HG02852 (cell line): ENCODE data around the gene CYP3A7.
"Not testable (repeated sequence)": the region's sequence is repeated elsewhere in the genome, so short reads cannot be mapped to it uniquely, and the experiment has no call there.

Source experiments
- ATAC-seq: cut with Tn5 transposase; IDR thresholded peaks from one replicate; pipeline ENCODE4 v1.9.1; 2021; ENCODE audit warnings: mild to moderate bottlenecking, moderate library complexity; ENCODE audit not compliant: unreplicated experiment

The CYP3A7 gene

DNA sequence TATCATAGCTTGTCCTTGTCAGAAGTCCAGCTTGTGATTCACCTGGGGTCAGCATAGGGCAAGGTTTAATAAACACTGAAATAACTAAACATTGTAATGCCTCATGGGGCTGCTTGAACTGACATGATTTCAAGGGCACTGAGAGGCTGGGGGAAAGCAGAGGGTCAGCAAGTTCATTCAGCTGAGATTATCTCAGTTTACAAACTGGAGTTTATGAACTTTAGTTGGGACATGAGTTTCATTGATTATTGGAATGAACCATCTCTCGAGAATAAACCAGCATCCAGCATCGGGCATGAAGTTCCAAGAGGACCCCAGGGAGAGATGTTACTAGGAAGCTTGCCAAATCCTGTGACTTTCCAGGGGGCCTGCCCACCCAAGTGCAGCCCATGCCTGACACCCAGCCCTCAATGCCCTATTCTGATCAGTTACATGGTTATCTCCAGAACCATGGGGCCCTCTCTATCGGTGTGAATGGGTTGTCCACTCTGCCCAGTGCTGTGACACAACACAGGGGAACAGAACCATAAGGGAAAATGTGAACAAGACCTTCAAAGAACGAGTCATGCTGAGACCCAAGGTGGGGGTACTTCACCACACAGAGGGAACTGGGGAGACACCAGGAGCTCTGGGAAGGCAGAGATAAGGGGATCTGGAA is 7.9 kb upstream of the CYP3A7 start:
- no peak for ATAC-seq

DNA sequence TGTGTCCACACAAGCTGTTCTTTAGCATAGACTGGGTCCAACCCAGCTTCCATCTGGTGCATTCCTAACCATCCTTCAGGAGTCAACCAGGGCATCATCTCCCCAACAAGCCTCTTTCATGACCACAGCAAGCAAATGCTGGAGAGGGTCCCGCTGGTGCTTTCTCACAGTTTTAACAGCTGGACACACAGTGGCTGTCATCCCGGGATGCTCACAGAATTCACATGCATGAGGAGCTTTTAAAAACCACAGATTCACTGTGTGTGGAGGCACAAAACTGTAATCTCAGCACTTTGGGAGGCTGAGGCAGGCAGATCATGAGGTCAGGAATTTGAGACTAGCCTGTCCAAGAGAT is 6.4 kb upstream of the CYP3A7 start:
- ATAC-seq = no peak

DNA sequence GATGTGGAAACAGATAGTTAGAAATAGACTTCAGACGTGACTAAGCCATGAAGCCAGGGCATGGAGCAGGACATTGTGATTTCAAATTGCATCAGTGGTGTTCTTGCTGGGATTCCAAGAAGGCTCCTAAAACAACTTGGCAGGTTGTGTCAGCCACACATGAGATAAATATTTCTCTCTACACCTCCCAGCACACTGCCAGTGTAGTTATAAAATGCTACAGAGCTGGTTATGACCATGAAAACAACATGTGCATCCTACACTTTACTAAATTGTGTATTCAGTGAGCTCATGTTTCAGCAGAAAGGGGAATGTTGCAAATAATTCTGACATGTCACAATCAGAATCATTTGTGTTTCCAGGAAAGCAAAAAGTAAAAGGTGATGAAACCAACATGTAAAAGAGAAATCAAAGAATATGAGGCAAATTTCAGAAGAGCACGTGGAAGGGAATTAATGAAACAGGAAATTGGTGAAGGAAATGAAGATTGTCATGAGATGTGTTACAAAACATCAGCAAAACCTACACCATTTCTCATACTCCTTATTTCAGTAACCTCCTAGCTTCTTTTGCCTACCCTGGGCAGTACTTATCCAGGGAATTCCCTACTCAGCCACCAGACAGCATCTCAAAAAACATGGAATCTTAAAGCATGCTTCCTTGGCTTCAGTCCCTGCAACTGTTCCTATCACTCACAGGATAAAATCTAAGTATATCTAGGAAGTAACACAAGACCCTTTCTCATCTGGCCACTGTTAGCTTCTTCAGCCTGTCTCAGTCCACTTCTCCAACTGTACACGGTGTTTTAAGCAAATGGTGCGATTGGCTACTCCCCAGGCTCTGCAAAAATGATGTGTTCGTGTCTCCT is 5.8 kb upstream of the CYP3A7 start:
- no peak for ATAC-seq

DNA sequence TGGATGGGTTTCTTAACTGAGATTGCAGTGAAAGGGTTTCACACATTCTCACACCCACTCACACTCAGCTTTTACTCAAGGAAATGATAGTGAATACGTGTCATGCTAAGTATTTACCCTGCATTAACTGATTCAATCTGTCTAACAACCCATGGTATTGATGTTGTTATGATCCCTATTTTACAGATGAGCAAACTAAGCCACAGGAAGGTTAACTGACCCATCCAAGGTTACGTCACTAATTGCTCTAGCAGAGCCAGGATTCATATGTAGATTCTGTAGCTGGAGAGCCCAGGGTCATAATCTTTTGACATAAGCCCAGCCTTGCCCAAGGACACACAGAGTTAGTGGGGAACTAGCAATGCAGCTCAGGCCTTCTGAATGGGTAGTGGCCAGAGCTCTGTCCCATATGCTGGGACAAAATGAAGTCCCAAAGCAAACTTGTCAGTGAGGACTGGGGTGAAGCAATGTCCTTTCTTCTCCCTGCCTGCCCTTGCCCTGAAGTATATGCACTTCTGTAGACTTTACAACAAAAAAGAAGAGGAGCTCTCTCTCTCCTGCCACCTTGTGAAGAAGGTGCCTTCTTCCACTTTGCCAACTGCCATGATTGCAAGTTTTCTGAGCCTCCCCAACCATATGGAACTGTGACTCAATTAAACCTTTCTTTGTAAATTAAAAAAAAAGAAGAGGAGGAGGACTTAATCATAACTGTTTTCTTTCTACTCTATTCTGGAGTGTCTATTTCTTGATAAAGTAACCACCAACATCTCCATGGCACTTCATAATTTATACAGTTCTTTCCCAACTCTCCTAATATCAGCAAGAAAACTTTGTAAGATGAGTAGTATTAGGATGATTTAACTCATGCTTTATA is 4.9 kb upstream of the CYP3A7 start:
- no peak for ATAC-seq

DNA sequence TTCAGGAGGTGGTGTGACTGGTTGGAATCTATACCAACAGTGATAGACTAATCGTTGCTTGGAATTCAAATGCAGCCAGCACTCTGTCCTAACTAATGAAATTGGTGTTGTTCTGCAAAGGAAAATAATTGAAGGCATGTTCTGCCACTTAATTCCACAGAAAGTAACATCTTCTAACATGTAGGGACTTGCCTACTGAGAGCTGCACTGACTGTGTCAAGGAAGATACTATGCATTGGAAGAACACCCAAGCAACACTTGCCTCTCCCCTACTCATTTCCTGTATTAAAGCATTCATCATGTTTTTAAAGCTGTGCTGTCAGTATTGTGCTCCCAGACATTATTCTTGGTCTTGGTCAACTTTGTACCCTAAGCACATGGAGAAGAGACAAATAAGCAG is 2.7 kb upstream of the CYP3A7 start:
- no peak for ATAC-seq

DNA sequence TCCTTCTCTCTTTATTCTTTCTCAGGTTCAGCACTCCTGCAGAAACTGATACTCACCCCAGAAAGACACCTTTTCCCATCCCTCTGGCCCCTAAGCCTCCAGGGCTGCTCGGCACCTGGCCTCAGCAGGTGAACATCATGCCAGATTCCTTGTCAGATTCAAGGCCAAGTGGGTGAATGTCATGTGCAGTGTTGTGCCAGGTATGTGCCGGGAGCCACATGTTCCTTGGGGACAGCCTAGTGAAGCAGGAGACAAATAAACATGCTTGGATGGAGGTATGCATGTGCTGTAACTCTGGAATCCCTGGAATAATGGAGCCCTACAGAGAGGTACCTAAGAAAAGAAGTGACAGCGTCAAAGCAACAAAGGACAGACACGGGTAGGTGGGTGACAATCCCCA is 1.7 kb upstream of the CYP3A7 start:
- not testable (repeated sequence) for ATAC-seq

DNA sequence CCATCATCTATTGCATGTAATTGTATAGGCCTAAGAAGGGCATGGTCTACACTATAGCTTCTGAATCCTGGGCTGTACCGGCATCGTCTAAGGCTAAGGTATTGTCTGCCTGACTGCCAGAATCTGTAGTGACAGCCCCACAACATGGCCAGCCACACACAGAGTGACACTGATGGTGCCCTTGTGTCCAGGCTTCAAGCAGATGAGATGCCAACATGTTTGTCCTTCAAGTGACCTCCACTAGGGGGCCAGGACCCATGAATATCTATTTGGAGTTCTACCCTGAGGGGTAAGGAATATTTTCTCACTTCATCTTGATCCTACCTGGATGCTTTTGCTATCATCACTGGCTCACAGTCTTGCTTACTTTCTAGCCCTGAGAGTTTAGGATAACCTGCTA is 1.5 kb downstream of the CYP3A7 start:
- ATAC-seq = no peak

DNA sequence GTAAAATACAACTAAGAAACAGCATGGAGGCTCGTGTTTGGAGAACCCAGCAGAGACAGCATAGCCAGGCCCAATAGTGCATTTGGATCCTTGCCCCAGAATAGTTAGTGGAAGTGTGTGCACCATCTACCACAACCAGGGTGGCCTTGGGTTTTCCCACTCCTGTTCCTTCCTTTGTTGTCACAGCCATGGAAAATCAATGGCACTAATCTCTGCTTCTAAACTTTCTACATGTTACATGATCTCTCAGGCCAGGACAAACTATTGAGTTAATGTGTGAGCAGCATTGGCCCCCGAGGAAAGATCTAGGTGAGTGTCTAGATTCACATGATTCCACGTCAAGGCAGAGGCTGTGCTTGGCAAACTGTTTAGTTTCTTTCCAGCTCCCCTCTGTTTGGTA is 2.0 kb downstream of the CYP3A7 start:
- no peak for ATAC-seq

DNA sequence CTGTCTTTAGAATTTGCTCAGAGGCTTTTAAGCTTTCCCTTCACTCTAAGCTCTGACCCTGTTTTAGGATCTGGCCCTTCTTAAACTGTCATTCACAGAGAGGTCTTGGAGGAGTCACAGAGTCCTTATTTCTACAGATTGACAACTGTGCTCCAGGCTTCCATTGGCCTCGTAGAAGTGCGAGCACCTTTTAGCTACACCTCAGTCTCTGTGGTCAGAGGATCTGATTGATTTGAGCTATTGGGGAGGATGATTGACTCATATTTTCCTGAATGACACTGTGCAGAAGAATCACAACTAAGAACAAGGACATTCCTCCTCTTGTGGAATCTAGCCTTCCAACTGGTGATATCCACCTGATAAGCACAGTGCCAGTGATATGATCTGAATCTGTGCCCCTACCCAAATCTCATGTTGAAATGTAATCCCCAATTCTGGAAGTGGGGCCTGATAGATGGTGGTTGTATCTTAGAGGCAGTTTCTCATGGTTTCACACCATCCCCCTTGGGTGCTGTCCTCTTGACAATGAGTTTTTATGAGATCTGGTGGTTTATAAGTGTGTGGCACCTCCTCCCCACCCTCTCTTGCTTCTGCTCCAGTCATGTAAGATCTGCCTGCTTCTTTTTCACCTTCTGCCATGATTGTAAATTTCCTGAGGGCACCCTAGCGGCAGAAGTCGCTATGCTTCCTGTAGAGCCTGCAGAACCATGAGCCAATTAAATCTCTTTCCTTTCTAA is 3.2 kb downstream of the CYP3A7 start:
- no peak for ATAC-seq

DNA sequence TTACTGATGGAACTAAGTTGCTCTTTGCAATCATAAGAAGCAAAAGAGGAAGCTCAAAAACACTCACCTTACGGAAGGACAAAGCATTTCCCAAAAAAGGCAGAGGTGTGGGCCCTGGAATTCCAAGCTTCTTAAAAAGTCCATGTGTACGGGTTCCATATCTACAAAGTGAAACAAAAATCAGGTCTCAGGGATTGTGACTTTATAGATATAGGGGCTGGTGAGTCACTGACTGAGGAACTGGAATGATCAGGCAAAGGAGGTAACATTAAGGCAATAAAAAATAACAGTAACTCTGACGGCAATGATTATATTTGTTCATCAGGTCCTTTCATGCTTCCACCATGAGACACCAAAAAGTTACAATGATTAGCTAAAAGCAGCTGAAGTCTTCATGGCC is 4.0 kb downstream of the CYP3A7 start:
- ATAC-seq = no peak

DNA sequence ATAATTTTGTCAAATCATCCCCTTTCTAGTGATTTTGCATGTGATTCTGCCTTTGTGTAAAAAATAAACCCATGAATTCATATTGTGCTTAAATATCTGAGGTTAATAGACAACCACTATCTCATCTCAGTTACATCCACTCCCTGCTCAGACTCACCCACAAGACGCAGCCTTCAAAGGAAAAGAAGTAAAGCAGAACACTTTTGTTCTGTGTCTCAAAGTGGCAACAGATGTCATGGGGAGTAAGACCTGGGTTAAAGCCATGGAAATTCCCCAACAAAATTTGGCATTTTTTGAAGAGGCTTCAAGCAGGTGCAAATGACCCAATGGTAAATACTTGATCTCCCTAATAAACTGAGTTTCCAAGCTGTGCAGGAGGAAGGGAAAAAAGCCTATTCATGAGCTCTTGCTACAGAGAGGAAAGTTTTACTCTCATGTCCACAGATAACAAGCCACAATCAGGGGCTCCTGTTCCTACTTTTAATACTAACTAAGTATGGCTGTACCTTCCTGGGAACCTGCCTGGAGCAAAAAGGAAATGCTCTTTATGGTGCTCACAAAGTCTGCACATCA is 4.7 kb downstream of the CYP3A7 start:
- ATAC-seq = no peak

DNA sequence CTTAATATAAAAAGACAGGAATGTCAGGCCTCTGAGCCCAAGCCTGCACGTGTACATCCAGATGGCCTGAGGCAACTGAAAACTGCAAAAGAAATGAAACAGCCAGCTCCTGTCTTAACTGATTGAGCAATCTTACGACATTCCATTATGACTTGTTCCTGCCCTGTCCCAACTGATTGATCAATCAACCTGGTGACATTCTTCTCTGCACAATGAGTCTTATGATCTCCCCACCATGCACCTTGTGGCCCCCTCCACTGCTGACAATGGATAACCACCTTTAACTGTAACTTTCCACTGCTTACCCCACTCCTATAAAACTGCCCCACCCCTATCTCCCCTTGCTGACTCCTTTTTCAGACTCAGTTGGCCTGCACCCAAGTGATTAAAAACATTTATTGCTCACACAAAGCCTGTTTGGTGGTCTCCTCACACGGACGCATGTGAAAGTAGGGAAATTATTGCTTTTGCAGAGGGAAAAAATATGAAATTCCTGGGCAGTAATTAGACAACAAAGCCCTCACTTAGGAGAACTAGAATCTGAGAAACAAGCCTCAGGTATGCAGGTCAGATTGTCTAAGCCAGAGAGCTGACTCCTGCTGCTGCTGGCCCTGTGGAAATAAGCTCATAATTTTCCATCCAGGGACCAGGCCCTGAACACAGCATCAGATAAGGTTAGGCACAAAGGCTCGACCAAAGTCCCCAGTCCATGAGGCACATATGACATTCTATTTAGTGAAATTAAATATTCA is 5.3 kb downstream of the CYP3A7 start:
- ATAC-seq = no peak

DNA sequence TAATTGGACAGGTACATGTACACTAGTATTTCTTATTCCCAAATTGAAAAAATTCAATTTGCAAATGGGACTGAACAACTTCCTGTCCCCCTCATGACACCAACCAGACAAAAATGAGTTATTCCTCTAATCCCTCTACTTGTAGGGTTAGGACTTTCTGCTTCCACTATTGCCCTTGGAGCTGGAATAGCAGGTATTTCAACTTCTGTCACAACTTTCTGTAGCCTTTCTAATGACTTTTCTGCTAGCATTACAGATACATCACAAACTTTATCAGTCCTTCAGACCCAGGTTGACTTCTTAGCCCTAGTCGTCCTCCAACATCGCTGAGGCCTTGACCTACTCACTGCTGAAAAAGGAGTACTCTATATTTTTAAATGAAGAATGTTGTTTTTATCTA is 6.4 kb downstream of the CYP3A7 start:
- no peak for ATAC-seq

DNA sequence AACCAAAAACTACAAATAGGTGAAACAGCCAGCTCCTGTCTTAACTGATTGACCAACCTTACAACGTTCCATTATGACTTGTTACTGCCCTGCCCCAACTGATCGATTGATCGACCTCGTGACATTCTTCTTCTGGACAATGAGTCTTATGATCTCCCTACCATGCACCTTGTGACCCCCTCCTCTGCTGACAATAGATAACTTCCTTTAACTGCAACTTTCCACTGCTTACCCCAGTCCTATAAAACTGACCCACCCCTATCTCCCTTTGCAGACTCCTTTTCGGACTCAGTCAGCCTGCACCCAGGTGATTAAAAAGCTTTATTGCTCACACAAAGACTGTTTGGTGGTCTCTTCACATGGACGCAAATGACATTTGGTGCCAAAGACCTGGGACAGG is 11.8 kb downstream of the CYP3A7 start:
- ATAC-seq = not testable (repeated sequence)

DNA sequence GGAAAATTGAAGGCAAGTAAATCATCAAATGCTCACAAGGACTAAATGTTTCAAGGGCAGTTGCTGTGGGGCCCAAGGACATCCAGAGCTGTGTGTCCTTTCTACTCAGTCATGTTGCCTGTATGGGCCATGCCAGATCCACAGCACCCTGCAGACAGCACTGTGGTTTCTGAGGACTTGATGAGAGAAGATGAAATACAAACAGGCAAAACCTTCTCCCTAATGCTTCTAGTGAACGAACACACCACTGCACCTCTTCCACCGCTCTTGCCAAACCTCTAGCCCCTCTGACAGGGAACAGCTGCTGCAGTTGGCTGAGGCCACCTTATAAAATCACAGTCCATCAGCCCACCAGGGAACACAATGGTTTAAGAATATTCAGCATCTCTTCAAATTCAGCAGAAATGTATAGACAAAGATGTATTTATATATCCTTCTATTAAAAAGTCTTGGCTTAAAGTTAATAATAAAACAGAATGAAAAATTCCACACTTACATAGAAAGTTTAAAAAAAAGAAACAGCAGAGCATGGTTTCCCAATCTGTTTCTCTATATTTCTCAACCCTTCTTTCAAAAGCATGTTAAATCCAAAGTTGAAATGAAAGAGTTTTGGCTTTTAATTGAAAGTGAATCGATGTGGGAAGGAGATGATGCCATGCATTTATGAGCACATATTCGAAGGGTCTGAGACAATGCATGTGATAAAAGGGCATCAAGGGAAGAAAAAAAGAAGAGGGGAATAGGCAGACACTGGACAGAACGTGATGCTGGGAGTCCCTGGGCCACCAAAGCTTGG is 14.0 kb downstream of the CYP3A7 start:
- ATAC-seq = no peak

DNA sequence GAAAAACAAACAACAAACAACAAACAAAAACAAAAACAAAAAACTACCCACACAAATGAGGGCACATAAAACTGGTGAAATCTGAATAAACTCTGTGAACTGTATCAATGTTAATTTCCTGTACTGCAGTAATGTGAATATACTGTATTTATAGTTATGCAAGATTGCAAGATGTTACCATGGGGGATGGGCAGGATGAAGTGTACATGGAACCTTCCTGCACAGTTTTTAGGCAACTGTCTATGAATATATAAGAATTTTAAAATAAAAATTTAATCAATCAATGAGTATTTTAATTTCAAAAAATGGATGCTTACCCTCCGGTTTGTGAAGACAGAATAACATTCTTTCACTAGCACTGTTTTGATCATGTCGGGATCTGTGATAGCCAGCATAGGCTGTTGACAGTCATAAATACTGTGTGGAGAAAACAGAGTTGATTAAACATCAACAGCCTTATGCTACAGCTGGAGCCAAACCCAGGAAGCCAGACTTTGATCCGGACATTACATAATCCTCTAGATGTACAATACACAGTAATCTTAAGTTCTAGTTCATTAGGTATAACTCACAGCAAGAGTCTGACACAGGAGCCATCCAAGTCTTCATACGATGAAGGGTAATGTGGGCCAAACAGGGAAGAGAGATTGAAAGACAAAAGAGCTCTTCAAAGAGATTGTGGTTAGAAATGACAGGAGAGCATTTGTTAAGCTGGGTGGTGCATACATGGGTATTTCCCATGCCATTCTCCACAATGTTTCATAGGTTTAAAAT is 14.8 kb downstream of the CYP3A7 start:
- no peak for ATAC-seq

DNA sequence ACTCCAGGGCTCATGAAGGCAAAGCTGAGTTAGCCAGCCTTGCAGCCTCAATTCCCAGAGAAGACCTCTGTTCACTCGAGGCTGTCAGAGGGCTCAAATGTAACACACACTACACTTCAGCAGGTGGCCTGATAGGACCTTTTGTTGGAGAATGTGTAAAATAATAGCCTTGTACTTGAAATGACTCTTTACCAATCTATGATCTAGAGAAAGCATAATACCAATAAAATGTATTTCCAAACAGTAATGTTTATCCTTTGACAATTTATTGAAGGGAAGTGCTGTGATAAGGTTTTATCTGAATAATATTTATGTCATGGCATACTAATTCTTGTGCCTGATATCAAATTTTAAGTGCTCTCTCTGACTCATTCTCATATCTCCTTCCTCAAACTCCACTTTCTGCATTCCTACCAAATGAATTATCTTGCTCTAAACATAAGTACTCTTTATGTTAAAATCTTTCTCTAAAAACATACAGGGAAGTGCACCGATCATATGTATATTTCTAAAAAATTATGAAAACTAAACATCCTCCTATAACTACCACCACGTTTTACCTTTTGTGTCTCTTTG is 20.9 kb downstream of the CYP3A7 start:
- ATAC-seq = no peak
